Pancreas (tissue), 10 donors: ENCODE results near the gene VSIG4. TPM values are rescaled to one million over a fixed set of nuclear protein-coding genes. Genes with fewer than 3 reads are reported as not detected.

Experiments
- ATAC-seq, 4 donors: fragments of 200-7000 bp; cut with Tn5 transposase; one replicate each; pipeline versions ENCODE4 v1.8.0 to v1.9.1; 2020; ENCODE audit warnings: mild to moderate bottlenecking in 4 of 4, moderate library complexity in 4 of 4
- DNase-seq, 6 donors: peaks; one replicate each; pipeline ENCODE4 v3.0.0-alpha.2; 2020
- FAIRE-seq: peaks from 2 replicates; lab custom pipeline; 2012; peaks lifted over from hg19 to GRCh38; lab: Jason Lieb, UNC
- H3K27ac ChIP-seq, 4 donors: fragments of 200-600 bp; sonication (generic); 1 replicate in 3 of 4; 2 replicates in 1 of 4; pipeline versions ENCODE4 v1.5.0 to v1.8.0; 2020
- H3K27me3 ChIP-seq, 4 donors: fragments of 200-600 bp; one replicate each; pipeline ENCODE4 v1.8.0; 2021
- H3K36me3 ChIP-seq, 3 donors: fragments of 200-600 bp; sonication (generic) in 1 of 3; one replicate each; pipeline versions ENCODE4 v1.5.0 to v1.8.0; 2020 to 2021
- H3K4me1 ChIP-seq, 3 donors: fragments of 200-600 bp; one replicate each; pipeline ENCODE4 v1.8.0; 2021
- H3K4me3 ChIP-seq, 4 donors: fragments of 200-600 bp; sonication (generic) in 2 of 4; one replicate each; pipeline versions ENCODE4 v1.5.0 to v1.8.0; 2020 to 2021
- H3K9me3 ChIP-seq, 4 donors: fragments of 200-600 bp; one replicate each; pipeline ENCODE4 v1.8.0; 2021
- WGBS, 2 donors: extraction: QIAGEN DNeasy Blood & Tissue Kit; methylation state at CpG; one replicate each; pipeline ENCODE4 v1.1.7; 2013; 5-methylcytosine and 5-hydroxymethylcytosine counted together
- intact Hi-C, 3 donors: fragments of 100-400 bp; cut with DNase I; formaldehyde crosslinking; loops; one replicate each; pipeline versions ENCODE4 v1.11.1 to v1.14.2; 2022
- polyA plus RNA-seq, 2 donors: library from polyadenylated mRNA; stranded (reverse); fragments of 200-250 nt; gene quantifications; one replicate each; pipeline ENCODE4 v1.2.3, GENCODE V29; 2013
- total RNA-seq, 6 donors: library from RNA; stranded (reverse); fragmentation: NEBNext Ultra II Directional in 4 of 6; extraction: Animal tissue kit (Norgen Biotek cat#: 25700) in 4 of 6; gene quantifications; one replicate each; pipeline versions ENCODE4 v1.2.1 to v1.2.4, GENCODE V29; 2021 to 2023
- TF ChIP-seq, protein P1 (sequence below), 4 donors: fragments of 200-600 bp; sonication (generic) in 3 of 4; IDR thresholded peaks; one replicate each; pipeline versions ENCODE4 v1.5.0 to v1.8.0; 2021; ENCODE audit warnings: antibody characterized with exemption in 4 of 4
- donor health status: healthy with polysubstance abuse.
- donor health status: DM: no; HTN: no; CAD: no; lungs with moderate emphysema.
- donor health status: DM: no; HTN: no; CAD: no.
- donor health status: control.
- donor health status: control.
- donor health status: Bipolar disorder and iron deficiency.
- donor health status: DM: yes; HTN: yes; CAD: no.
- donor health status: DM: no; HTN: no; CAD: no.
- donor health status: DM: no; HTN: no; CAD: no.
- donor health status: DM: yes; HTN: yes; CAD: no.

The VSIG4 gene
- total and polyA plus RNA-seq, 8 donors: 1.4 to 42.6 (median 5.0) TPM

DNA sequence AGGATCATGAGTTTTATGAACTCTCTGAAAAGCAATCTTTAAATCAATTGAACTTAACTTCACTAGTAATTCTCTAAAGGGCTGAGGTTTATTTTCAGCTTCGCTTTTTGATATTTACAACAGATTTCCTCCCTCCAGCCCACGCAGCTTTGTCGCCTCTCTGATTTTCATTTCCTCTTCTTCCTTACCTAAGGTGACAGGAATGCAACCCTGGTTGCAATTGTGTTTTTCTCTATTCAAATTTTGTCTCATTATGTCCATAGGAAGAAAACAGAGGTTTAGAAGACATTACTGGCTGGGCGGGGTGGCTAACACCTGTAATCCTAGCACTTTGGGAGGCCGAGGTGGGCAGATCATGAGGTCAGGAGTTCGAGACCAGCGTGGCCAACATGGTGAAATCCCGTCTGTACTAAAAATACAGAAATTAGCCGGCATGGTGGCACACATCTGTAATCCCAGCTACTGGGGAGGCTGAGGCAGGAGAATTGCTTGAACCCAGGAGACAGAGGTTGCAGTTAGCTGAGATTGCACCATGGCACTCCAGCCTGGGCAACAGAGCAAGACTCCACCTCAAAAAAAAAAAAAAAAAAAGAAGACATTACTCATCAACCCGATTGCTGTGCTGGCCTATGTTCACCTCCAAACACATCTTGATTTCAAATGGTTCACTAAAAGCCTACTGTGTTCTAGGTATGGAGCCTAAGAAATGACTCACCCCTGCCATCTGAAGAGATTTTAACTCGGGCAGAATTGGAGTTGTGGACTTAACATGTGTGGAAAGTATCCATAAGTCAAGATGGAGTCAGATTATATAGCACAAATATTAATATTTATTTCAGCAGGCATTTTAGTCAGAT lies 36.8 kb downstream of the VSIG4 start:
- TF ChIP-seq, protein P1, sequence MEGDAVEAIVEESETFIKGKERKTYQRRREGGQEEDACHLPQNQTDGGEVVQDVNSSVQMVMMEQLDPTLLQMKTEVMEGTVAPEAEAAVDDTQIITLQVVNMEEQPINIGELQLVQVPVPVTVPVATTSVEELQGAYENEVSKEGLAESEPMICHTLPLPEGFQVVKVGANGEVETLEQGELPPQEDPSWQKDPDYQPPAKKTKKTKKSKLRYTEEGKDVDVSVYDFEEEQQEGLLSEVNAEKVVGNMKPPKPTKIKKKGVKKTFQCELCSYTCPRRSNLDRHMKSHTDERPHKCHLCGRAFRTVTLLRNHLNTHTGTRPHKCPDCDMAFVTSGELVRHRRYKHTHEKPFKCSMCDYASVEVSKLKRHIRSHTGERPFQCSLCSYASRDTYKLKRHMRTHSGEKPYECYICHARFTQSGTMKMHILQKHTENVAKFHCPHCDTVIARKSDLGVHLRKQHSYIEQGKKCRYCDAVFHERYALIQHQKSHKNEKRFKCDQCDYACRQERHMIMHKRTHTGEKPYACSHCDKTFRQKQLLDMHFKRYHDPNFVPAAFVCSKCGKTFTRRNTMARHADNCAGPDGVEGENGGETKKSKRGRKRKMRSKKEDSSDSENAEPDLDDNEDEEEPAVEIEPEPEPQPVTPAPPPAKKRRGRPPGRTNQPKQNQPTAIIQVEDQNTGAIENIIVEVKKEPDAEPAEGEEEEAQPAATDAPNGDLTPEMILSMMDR (IDR thresholded peaks at IDR 0.05): no peak
- no peak for DNase-seq
- WGBS, 2 donors: 63 to 64% methylated on average over 11 of the region's 11 CpGs
- no peak for ATAC-seq
- Histone ChIP-seq H3K9me3 (no peaks in the 10 kb centered on the region), H3K27me3 (peaks cover 0 to 10% (median 2%) of the 10 kb centered on the region in 4 donors), H3K4me3 (no peak overlapping the region), H3K36me3 (no peaks in the 10 kb centered on the region), H3K4me1 (no peaks in the 10 kb centered on the region), H3K27ac (no peak overlapping the region)
- intact Hi-C loops: no loop called here
- no peak for FAIRE-seq

DNA sequence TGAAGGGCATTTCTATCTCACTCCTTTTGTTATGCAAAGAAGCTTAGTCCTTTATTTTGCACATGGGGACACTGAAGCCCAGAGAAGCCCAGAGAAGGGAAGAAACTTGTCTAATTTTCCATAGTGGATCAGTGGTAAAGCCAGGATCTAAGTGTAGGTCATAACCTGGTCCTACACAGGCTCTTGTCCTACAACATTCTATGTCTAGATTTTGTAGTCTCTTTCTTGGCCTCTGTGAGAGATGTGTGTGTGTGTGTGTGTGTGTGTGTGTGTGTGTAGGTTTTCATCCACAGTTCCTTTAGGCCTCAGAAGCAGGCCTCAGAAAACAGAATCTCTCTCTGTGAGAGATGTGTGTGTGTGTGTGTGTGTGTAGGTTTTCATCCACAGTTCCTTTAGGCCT lies 38.3 kb downstream of the VSIG4 start:
- Histone ChIP-seq H3K4me1 (no peaks in the 10 kb centered on the region), H3K4me3 (no peak overlapping the region), H3K36me3 (no peaks in the 10 kb centered on the region), H3K27ac (no peak overlapping the region), H3K27me3 (peaks cover 0 to 11% (median 3%) of the 10 kb centered on the region in 4 donors), H3K9me3 (no peaks in the 10 kb centered on the region)
- ATAC-seq (no peak), FAIRE-seq (no peak), DNase-seq (no peak)
- intact Hi-C loops: no loop called here
- TF ChIP-seq, protein P1 (IDR thresholded peaks at IDR 0.05): no peak

DNA sequence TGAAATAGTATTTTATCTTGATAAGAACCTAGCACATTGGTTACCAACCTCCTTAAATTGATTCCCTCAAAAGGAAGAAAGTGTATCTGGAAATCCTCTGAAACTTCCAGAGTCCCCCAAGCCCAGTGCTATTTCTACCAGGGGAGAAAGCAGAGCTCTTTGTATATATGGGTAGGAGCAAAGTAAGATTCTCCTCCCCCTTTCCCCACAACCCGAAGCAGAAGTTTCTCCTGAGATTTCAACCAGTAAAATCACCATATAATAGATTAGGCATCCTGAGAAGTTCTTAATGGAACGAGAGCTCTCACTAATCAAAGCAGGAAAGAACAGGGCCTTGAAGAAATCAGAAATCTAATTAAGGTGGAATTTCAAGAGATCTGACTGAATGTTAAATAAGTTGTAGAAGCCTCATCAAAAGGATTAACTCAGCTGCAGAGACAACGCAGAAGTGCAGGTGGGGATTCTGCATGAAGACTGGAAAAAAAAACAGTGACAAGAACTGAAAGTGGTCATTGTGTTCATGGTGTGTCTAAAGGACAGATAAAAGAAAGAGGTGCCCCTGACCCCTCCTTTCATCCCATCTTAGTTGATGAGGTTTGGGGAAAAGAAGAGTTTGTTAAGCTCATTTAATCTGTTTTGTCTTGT lies 39.1 kb downstream of the VSIG4 start:
- H3K4me1 ChIP-seq: no peaks in the 10 kb centered on the region
- TF ChIP-seq, protein P1 (IDR thresholded peaks at IDR 0.05): no peak
- intact Hi-C loops: no loop called here
- ATAC-seq: no peak
- peak; percentile 54 for FAIRE-seq
- no peaks in the 10 kb centered on the region for H3K9me3 ChIP-seq
- no peak overlapping the region for H3K4me3 ChIP-seq
- no peak overlapping the region for H3K27ac ChIP-seq
- no peak for DNase-seq
- WGBS, 2 donors: 25 to 42% methylated on average over 3 of the region's 3 CpGs
- no peaks in the 10 kb centered on the region for H3K36me3 ChIP-seq
- H3K27me3 ChIP-seq: peaks cover 0 to 11% (median 4%) of the 10 kb centered on the region in 4 donors

DNA sequence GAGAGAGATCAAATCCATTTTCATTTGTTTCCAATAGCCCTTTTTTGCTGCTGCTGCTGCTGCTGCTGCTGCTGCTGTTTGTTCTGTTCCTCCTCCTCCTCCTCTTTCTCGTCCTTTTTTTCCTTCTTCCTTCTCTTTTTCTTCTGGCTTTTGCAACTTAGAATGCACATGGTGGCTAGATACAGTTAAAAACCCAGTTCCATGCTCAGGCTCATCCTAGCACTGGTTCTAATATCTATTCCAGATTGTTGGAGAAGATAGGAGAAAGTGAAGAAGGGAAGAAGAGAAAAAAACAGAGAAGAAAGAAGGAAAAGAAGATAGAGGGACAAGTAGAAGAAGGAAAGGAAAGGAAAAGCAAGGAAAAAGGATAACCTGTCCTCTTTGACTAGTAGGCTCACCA lies 39.7 kb downstream of the VSIG4 start:
- H3K4me3 ChIP-seq: no peak overlapping the region
- no peaks in the 10 kb centered on the region for H3K36me3 ChIP-seq
- H3K27me3 ChIP-seq: peaks cover 0 to 11% (median 4%) of the 10 kb centered on the region in 4 donors
- no peaks in the 10 kb centered on the region for H3K9me3 ChIP-seq
- WGBS, 2 donors: 8 to 13% methylated on average over 1 of the region's 1 CpG
- ATAC-seq (no peak), DNase-seq (no peak), FAIRE-seq (no peak)
- H3K27ac ChIP-seq: no peak overlapping the region
- TF ChIP-seq, protein P1 (IDR thresholded peaks at IDR 0.05): no peak
- intact Hi-C loops: no loop called here
- no peaks in the 10 kb centered on the region for H3K4me1 ChIP-seq
